ENCODE results near the gene CARD10.

DNA sequence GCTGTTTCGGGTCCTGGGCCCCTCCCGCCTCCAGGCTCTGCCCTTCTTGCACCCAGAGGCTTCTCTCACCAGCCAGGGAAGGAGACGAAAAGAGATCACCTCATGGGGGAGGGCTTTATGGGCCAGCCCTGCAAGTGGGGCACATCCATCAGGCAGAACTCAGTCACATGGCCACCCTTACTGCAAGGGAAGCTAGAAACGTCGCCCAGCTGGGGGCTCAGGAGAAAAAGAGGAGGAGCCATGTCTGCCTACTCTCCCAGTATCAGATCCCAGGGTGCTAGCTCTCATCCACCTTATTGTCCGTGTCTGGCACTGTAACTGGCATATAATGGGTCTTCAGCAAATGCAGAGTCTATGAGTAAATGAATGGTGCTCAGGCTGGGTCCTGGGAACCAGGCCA lies 57.3 kb downstream of the CARD10 start:
- TF ChIP-seq, protein P1, sequence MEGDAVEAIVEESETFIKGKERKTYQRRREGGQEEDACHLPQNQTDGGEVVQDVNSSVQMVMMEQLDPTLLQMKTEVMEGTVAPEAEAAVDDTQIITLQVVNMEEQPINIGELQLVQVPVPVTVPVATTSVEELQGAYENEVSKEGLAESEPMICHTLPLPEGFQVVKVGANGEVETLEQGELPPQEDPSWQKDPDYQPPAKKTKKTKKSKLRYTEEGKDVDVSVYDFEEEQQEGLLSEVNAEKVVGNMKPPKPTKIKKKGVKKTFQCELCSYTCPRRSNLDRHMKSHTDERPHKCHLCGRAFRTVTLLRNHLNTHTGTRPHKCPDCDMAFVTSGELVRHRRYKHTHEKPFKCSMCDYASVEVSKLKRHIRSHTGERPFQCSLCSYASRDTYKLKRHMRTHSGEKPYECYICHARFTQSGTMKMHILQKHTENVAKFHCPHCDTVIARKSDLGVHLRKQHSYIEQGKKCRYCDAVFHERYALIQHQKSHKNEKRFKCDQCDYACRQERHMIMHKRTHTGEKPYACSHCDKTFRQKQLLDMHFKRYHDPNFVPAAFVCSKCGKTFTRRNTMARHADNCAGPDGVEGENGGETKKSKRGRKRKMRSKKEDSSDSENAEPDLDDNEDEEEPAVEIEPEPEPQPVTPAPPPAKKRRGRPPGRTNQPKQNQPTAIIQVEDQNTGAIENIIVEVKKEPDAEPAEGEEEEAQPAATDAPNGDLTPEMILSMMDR (IDR thresholded peaks at IDR 0.05): no peak
- no peak for TF ChIP-seq POLR2A (IDR thresholded peaks at IDR 0.05)
